Activated CD8-positive, alpha-beta memory T cell treated with anti-CD3 and anti-CD28 coated beads for 4 hours (primary cell): ENCODE data around the gene HPX.
A peak's percentile ranks its signal among the peaks of the same experiment; 100 is the strongest.
"Not testable (repeated sequence)": the region's sequence is repeated elsewhere in the genome, so short reads cannot be mapped to it uniquely, and the experiment has no call there.

Experiments used
- DNase-seq, 2 donors: peaks; one replicate each; pipeline ENCODE4 v3.0.0-alpha.2; 2020; ENCODE audit warnings: low read depth in 2 of 2

The HPX gene

DNA sequence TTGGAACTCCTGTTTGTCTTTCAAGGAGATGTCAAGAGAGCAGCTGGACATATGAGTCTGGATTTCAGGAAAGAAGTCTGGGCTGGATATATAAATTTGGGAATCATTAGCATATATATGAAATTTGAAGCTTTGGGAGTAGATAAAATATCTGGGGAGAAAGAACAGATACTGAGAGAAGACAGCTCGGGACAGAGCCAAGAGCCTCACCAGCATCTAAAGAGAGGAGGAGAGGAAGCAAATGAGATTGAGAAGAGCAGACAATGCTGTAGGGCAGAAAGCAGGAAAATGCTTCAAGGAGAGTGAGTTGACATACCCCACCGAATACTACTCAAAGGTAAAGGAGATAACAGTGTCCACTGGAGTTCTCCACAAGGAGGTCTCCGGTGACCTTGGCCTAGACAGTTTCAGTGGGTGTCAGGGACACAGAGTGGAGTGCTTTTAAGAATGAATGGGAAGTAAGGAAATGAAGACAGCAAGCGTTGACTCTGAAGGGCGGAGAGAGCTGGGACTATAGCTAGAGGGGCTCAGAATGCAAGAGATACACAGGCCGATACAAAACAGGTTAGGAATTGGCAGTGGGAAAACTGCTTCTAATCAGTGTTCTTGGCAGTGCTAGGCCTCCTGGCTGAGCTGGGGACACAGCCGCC, 22.8 kb downstream of the HPX start:
- DNase-seq, result no peak

DNA sequence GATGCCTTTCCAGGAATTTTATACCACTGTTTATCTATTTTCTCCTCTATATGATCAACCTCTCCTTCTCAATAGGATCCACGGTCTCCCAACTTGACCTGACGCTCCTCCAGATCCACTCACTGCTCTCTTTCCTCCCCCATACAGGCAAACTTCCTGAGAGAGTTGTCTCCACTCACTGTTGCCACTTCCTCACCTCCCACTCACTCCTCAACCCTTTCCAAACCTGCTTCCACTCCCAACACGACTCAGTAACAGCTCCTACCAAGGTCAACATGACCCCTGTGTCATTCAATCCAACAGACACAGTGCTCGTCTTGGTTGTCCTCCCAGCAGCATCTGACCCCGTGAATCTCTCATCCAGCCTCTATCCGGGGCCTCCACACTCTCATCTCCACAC, 25.0 kb downstream of the HPX start:
- DNase-seq, result no peak

DNA sequence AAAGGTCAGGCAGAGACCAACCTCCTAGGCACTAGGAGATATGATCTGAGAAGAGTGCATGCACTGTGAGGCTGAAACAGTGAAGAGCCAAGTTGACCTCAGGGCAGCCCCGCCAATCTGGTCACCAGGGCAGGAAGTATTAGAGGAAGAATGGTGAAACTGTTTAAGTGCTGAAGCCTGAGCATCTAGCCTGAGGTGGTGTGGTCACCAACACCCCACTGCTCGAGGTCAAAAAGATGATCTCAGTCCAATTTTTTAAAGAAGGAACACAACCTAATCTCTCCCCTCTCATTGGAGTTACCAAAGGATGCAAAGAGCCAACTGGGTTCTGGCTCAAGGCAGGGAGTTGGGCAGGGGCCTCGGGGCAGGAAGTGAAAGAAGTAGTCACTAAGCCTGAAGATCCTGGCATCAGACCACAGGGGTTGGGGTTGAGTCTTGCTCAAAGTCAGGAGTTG, 25.9 kb downstream of the HPX start:
- DNase-seq, result no peak

DNA sequence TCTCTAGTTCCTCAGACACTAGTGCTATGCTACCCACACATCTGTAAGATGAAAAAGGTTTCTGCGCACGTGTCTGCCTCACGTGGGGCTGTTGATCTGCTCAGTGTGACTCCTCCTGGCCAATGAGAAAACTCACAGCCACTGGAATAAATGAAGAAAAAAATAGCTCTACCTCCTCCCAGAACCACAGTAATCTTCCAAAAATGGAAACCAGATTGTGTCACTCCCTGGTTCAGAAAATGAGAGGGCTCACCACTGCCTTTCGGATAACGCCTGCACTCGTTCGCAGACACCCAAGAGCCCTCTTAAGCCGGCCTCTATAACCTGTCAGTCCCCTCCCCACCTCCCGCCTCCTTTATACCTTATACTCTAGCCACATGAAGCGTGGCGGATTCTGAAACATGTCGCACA, 27.0 kb downstream of the HPX start:
- peak in 1 of 2 donors; percentile 59 for DNase-seq

DNA sequence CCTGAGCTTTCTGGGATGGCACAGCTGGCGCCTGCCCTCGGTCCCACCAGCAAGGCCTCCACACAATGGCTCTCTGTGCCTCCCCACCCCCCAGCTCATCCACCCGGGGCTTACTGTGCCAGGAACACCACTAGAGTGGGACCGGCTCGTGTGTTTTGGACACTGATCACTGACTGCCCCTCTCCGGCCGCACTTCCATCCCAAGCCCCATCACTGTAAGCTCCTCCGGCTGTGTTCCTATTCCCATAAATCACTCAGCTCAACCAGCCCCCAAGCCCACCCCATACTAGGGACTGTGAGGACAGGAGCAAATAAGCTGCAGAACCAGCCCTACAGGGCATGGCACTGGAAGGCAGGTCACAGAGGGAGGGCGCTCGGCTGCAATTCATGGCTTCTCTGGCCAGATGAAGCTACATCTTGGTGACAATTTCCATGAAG, 29.2 kb downstream of the HPX start:
- DNase-seq, result no peak

DNA sequence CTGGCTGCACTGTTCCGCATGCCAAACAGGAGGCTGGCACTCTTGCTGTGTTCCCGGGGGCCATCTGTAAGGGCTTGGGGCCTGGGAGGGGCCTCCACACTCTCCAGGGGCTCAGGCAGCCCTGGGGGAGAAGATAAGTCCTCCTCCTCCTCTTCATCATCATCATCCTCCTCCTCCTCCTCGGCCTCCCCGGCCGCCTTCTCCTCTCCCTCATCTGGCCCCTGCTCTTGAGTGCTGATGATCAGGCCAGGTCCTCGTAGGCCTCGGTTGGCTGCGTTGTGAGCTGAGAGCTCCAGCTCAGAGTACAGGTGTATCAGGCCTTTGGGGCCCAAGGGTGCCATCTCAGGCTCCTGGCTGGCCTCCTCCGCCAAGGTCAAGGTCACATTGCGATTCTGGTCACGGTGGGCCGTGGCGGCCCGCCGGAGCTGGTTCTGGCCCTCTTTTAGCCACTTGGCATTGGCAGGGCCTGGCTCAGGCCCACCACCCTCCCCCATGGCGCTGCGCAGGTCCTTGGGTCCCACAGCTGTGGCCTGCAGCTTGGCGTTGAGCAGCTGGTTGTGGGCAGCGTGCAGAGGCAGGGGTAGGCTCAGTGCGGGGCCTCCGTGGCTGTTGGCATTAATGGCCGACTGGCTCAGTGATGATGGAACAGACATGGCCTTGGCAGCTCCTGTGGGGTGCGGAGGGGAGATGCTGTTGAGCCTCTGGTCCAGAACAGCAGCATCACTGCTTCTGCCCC, 29.9 kb downstream of the HPX start:
- no peak for DNase-seq

DNA sequence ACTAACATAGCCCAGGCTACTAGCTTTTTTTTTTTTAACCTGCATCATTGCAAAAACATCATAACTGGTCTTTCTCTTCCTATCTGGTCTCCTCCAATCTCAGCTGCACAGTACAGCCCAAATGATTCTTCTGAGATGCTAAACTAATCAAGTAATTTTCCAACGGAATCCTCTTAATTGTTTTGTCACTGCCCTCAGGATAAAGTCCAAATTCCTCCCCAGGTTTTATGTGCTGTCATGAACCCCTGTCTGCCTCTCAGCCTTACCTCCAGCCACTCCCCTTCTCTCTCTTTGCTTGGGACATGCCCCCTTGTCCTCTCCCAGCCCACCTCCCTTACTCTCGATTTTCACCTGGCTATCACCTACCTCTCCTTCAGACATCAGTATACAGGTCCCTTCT, 34.4 kb downstream of the HPX start:
- DNase-seq, result no peak

DNA sequence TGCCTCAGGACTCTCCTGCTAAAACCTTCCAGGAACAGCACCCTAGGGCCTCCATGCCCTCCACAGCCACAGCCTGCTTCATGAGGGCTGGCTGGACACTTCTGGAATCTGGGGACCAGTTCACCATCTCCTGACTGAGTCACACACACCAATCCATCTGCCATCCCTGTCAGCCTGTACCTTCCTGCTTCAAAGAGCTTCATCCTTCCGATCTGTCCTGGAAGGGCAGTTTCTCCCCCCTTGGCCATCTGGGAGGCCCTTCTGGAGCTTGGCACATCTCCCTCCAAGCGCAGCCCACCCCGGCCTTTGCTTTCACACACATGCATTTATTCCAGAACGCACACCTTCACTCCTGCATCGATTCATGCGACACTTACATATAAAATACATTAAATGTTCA, 34.9 kb downstream of the HPX start:
- DNase-seq, result no peak

DNA sequence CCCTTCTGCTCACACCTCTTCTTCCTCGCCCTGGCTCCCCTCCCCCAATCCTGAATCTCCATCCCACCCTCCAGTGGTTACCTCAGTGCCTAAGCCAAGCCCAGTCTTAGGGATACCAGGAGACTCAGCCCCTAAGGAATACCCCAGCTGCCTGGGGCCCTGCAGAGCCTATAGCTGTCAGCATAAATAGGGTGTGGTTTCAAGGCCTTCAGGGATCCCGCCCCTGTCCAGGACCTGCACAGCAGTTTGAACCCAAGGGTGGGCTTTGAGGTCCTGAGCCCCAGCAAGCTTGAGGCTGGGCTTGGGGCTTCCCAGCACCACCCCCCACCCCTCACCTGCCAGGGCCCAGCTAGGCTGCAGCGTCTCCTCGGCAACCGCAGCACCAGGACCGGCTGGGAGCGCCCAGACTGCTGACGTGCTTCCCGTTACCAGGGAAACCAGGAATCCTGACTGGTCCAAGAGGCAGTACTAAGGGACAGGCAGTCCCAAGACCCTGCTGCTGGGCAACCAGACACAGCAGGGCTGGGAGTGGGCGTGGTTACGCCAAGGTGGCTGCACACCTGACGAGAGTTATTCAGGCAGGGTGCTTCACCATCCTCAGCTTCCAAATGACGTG, 35.6 kb downstream of the HPX start:
- no peak for DNase-seq

DNA sequence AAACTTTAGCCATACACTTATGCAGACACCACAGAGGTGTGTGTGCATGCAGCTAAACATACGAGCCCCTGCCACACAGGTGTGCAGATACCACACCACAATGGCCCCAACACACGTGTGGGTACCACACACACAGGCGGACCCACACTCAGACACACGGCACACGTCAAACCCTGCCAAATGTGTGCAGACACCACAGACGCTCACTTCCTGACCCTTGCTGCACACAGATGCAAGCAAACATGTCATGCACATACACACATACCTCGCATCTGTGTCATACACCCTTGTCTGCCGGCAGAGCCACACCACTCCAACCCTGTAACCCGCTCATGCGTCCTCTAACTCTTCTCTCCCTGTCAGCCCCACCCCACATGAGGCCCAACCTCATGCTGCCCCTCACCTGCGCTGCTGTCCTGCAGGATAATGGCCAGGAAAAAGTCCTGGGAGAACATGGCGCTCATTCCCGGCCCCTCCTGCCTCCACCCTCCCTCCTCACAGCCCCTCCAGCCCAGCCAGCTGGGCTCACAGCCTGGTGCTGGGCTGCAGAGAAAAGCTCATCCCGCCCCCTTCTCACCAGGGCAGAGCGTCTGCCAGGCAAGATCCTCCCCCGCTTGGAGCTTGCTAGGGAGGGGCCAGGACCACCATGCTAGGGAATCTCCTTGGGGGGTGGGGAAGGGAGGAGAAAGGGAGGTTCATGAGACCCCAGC, 36.3 kb downstream of the HPX start:
- DNase-seq, result no peak

DNA sequence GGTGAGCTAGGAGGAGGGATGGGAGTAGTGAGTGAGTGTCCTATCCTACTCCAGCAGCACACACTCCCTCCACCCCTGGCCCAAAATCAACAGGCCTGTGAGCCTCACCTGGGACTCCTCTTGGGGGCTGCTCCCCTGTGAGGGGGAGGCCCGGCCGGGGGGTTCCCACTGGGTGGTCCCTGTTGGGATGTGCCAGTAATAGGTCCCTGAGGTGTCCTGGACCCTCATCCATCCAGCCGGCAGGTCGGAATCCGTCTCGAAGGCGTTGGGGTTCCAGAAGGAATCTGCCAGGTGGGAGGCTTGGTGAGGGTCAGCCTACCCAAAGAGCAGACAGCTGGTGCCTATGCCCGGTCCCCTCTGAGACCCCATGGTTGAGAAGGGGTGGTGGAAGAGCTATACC, 37.2 kb downstream of the HPX start:
- no peak for DNase-seq

DNA sequence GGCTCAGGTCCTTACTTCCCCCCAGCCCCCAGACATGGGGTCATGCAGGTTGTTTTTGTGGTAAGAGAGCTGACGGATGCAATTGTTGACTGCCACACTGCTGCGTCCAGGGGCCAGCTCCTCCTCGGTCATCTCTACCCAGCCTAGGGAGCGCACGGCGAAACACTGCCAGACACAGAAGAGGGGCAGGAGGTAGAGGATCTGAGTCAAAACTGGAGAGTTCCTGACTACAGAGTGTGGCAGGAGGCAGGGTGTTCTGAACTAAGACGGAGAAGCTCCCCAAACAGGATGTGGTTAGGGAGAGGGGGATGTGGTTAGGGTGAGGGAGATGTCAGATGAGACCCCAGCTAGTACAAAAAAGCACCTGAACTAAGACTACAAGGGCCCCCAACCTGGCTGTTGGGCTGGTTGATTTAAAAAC, 38.2 kb downstream of the HPX start:
- DNase-seq, result peak in 1 of 2 donors; percentile 54

DNA sequence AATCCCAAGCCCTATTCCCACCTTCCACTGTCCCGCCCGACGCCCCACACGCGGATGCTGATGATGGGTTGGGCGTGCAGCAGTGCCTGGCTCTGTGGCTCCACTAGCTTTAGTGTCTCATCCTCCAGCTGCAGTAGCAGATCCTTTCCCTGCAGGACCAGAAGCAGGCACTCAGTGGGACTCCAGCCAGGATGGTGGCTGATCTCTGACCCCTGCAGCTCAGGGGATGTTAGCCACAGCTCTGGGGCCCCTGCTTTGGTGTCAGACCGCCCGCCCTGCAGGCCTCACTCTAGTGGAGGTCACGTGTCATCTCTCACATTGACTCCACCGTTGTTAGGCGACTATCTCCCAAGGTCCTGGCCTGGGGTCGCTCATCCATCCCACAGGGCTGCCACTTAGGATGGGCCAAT, 38.7 kb downstream of the HPX start:
- DNase-seq, result no peak

DNA sequence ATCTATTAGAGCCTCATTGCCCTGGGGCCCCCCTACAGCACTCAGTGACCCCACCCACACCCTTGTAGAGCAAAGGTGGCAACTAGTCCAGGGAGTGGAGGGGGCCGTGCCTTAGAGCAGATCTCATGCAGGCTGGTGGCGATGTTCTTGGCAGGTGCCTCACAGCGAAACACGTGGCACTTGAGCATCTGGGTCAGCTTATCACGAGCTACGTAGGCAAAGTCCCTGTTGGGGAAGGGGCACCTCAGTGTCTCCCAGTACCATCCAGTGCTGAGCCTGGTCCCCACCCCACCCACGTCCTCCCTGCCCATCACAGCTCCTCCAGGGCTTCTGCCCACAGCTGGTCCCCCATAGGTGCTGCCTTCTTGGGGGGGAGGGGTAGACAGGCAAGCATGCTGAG, 39.3 kb downstream of the HPX start:
- DNase-seq, result no peak

DNA sequence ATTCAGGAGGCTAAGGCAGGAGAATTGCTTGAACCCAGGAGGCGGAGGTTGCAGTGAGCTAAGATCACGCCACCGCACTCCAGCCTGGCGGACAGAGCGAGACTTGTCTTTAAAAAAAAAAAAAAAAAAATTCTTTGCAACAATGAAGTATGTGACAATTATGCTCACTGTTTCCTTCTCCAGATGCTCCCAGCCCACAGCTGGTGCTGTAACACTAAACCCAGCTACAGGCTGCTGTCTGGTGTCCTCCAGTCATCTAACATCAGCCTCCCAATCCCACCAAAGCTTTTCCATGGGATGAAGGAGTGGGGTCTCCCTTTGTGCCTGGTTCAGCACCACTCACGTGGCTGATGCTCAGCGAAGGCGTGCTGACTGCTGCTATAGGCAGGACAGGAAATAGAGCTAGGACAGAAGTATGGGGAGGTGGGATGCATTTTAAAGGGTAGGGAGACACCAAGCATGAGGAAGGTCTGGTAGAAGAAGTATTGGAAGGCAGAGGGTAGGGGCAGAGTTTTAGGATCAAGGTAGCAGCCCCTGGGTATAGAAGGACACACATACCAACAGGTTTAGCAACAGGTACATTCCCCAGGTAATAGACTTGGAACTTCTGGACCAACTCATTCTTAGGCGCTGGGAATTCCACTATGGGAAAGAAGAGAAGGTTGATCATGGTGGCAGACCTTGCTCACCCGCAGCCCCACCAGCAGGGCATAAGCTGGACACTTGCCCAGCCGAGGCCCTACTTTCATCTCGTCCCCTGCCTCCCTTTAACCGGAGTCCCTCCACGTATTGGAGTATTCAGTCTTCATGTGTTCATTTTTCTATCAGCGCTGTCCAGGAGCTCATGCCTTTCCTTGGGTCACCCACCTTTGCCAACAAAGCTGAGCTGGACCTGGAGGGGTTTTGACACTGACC, 40.1 kb downstream of the HPX start:
- no peak for DNase-seq

DNA sequence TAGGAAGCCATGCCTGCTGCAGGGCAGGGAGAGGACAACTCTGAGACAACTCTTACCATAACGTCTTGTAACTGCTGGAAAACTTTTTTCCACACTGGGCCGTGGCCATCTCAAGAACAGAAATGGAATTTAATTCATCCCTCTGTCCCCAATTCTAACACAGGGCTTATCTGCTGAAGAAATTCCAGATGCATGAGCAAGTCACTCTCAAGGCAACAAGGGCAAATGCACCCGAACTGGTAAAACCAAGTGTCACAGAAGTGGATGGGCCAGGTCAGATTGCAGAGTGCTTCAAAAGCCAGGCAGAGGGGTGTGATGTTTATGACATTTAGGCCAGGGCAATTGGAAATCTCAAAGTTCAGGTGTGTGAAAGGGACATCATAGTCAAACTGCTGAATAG, 43.2 kb downstream of the HPX start:
- DNase-seq, result no peak

DNA sequence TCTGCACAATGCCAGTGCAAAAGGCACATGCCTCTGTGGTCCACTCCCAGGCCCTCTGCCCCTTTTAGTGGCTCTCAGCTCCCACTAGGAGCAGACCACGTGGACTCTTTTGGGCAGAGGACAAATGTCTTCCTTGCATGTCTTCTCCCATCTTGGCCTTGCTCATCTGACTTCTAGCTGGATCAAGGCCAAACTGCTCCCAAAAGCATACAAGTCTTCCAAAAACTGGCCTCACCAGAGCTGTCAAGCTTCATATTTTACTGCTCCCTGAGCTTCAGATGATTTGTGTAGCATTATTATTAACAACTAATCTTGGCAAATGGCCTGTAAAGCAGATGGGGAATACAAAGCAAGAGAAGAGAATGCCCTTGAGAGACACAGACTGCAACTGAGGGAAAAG, 43.6 kb downstream of the HPX start:
- DNase-seq, result no peak

DNA sequence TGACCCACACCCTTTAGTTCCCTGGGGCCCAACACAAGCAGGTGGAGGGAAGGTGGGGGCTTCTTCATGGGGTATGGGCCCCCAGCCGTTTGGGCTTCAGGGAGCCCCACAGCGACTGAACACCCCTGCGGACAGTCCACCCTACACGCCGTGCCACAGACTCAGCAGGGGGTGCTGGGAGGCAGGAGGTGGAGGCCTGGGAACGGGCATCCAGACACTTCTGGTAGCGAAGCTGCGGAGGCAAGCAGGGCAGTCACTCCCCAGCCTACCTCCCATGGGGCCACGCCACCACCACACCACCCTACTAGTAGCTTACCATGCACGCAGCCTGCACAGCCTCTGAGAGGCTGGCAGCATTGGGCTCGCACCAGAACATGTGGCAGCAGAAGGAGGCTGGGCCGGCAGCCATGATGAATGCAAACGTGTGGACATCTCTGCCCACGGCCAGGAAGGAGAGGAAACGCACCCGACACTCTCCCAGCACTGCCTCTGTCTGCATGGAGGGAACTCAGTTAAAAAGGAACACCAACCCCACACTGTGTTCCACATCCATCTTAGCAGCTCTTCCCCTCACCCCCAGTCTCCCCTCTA, 45.2 kb downstream of the HPX start:
- no peak for DNase-seq

DNA sequence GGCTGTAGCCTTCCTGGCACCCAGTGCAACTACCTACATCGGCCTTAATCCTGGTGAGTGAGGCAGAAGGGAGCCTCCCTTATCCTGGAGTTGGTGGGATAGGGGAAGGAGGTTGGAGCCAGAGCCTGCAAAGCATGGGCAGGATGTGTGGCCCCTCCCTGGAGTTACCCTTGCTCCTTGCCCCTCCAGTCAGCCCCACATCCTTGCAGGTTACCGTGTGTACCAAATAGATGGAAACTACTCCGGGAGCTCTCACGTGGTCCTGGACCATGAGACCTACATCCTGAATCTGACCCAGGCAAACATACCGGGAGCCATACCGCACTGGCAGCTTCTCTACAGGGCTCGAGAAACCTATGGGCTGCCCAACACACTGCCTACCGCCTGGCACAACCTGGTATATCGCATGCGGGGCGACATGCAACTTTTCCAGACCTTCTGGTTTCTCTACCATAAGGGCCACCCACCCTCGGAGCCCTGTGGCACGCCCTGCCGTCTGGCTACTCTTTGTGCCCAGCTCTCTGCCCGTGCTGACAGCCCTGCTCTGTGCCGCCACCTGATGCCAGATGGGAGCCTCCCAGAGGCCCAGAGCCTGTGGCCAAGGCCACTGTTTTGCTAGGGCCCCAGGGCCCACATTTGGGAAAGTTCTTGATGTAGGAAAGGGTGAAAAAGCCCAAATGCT, 46.7 kb downstream of the HPX start:
- no peak for DNase-seq

DNA sequence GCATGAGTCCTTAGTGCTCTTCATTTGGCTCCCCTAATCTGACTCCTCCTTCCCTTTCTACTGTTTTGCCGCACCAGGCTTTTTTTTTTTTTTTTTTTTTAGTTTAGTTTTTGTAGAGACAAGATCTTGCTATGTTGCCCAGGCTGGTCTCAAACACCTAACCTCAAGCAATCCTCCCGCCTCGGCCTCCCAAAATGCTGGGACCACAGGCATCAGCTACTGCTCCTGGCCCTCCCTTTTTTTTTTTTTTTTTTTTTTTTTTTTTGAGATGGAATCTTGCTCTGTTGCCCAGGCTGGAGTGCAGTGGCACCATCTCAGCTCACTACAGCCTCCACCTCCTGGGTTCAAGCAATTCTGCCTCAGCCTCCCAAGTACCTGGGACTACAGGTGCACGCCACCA, 48.5 kb downstream of the HPX start:
- DNase-seq, result not testable (repeated sequence)
